HG03175 (cell line): ENCODE measurements around the gene RNASET2.
A peak's percentile ranks its signal among the peaks of the same experiment; 100 is the strongest.
"Not testable (repeated sequence)": the region's sequence is repeated elsewhere in the genome, so short reads cannot be mapped to it uniquely, and the experiment has no call there.

Experiments used
- ATAC-seq: cut with Tn5 transposase; IDR thresholded peaks from one replicate; pipeline ENCODE4 v1.9.1; 2021; ENCODE audit warnings: mild to moderate bottlenecking, moderate library complexity; ENCODE audit not compliant: unreplicated experiment

RNASET2 gene

DNA sequence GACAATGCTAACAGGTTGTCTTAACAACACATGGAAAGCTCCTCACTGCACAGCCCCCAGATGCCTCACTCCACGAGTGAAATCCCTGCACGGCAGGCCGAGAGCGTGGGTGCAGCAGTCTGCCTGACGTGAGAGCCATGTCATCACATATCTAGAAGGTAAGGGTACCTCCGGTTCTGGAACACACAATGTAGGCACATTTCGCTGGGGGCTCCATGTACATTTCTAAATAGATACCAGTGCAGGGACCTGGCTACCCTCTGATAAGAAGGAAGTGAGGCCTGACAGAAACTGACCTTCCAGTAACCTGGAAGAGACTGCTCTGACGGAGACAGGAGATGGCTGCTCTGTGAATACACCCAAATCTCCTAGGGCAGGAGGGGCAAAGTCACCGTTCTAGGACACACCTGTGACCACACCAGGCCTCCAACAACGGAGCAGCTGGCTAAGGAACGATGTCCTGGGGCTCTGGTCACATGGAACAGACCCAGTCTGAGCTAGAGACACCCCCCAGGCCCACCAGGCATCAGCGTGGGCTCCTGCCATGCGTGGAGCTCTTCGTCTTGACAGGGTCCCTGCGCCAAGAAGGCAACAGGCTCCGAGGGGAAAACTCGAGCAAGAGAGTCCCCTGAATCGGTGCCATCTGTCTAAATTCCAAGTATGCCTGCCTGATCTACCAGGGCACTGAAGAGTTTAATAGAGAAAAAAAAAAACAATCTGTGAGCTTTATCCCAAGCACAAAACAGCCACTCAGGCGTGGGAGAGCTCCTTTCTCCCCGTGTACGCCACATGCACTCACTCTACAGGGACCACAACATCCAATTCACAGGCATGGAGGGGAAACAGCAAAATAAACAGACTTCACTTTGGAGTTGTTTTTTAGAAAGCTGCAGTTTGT lies 27.5 kb downstream of the RNASET2 start:
- ATAC-seq: no peak

DNA sequence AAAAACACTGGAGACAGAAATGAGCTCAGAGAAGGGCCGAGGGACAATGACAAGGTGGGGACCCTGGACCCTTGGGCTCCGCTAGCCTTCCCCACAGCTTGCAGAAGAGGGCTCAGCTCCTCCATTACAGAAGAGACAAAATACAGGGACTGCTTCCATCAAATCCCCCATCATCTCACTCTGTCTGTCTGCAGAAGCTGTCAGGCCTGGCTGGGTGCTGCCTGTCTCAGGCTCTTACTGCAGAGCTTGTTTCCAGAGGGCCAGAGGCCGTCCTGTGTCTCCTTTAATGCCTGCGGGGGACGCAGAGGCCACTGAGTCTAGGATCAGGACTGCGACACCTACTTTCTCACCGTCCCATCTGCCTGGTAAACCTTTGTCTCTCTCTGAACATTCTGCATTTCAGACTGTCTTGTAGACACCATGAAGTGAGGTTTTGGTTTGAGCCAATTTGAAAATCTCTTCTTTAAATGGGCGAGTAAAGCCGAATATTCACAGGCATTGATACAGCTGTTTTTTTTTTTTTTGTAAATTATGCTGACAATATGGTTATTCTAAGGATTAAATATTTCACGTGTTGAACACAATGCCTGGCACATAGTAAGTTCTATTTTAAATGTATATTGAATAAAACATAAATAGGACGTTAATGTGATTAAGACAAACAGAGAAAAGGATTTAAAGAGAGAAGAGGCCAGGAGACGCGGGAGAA lies 28.3 kb downstream of the RNASET2 start:
- ATAC-seq: no peak

DNA sequence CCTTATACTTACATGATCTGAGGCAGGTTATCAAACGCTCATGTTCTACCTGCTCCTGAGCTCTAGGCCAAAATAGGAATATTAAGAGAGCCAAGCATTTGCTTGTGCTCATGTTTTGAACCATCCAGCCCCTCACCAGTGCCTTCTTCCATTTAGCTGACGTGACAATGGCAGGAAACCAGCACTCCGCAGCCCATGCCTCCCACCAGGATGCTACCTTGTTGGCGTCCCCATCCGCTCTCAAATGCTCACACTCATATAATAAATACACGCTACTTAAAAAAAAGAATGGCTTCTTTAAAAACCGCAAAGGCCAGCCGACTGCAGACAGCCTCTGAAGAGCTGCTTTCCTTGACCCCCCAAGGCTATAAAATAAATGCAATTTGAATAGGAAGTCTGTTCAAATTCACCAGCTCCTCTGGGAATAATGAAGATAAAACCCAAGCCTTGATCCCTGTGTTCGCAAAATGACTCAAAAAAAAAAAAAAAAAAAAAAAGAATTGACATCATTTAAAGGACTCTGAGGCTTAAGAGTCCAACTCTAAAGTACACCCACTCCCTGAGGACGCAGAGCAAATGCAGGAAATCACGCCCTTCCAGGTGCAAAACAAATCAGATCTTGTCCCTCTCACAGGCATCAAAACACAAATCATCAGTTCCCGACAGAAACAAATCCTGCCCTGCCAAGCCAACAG lies 29.0 kb downstream of the RNASET2 start:
- no peak for ATAC-seq

DNA sequence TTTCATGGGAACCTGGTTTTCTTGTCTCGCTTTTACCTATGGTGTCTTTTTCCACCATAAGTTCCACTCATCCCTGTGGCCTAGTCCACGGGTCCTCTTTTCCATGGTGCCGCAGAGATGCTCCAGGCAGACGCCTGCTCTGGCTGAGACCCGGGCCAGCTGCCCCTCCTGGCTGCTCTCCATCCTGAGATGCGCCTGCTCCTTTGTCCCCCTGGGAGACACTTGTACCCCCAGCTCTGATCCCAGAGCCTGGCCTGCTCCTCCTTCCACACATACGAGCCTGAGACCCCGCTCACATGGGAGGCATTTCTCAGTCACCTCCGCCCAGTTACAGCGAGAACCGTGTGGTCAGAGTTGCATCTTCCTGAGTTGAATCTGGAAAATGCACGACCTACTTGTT lies 29.6 kb downstream of the RNASET2 start:
- no peak for ATAC-seq

DNA sequence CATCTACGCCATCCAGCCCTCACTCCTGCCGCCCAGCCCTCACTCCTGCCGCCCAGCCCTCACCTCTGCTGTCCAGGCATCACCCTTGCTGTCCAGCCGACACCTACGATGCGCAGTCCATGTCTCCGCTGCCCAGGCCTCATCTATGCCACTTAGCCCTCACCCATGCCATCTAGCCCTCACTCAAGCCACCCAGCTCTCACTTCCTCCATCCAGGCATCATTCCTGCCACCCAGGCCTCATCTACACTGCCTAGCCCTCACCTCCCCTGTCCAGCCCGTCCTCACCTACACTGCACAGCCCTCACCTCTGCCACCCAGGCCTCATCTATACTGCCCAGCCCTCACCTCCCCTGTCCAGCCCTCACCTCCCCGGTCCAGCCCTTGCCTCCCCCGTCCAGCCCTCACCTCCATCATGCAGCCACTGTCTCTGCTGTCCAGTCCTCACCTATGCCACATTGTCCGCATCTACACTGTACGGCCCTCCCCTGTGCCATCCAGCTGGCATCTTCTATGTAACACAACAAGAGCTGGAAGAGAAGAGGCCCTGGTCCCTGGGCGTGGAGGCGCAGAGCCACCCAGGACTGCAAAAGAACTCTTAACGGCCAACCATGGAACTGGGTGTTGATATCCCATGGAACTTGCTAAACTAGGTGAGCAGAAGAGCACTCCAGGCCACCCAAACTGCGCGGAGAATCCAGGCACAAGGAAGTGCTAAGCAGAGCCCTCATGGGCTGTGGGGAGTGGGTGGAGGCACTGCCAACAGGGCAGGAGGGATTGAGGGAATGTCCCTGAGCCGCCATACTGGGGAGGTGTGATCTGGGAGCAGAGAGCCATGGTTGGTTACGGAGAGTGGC lies 31.0 kb downstream of the RNASET2 start:
- no peak for ATAC-seq

DNA sequence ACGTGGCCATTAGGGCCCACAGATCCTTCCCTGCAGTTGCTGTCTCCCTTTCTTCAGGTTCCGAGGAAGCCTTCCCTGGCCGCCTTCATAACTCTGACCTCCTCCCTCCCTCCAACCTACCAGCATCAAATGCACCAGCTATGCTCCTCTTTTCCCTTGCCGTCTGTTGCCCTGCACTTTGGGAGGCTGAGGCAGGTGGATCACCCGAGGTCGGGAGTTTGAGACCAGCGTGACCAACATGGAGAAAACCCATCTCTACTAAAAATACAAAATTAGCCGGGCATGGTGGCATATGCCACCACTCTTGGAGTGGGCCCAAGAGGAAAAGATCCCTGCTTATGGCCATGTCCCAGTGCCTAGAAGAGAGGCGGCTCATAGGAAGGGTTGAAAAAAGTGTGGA lies 31.8 kb downstream of the RNASET2 start:
- no peak for ATAC-seq

DNA sequence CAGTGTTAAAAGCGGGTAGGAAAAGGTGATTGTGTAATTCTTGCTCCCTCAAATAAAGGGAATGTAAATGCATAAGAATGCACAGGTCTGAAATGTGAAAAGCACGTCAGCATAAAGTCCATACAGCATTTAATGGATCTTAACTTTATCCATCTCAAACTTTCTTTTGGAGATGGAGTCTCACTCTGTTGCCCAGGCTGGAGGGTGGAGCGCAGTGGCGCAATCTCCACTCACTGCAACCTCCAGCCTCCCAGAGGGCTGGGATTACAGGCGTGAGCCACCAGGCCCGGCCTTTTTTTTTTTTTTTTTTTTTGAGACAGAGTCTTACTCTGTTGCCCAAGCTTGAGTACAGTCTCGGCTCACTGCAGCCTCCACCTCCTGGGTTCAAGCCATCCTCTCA lies 33.4 kb downstream of the RNASET2 start:
- no peak for ATAC-seq

DNA sequence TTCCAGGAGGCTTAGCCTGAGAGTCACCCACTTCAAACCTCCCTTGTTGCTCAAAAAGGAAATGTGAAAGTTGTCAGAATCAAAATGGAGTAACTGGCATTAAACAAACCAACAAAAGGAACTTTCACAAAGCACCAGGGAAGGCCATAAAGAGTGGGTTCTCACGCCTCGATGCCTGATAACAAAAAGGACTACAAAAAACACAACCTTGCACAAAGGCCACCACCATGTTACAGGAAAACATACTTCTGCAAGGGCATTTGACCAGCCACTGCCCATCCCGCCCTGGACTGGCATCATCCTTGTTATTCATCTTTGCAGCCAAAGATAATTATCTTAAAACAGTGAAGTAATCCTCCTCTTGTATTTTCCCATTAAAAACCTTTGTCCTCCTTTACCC lies 34.8 kb downstream of the RNASET2 start:
- no peak for ATAC-seq

DNA sequence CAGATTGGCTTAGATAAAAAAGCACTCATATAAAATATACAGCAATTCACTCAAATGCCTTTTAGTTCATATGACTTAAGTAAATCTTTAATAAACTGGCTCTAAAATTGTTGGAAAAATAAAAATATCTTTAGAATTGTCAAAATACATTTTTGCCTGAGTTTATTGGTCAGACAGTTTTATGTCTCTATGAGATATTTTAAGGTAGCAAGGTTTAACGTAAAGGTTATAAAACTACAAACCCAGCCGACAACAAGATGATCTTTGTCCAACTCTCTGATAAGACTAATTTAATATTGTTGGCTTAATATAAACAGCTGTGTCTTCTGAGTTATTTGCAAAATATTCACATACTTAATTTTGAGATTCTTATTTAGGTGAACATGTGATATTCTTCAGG lies 39.5 kb downstream of the RNASET2 start:
- no peak for ATAC-seq

DNA sequence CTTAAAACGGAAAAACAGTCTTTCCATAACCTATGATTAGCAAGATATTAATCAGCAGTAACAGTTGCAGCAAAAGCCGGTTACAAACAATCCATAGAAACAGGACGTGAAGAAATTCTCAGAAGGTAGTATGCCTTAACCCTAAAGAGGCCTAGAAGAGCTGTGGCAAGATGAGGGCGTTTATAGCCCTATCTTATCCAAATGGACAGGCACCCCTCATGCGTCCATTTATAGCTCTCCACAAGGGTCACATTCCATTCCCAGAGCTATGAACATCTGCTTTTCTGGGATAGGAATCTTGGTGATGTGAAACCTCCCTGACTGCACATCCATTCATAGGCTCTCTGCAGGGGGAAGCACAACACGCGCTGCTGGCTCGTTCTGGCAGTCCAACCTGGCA lies 40.9 kb downstream of the RNASET2 start:
- ATAC-seq: not testable (repeated sequence)

DNA sequence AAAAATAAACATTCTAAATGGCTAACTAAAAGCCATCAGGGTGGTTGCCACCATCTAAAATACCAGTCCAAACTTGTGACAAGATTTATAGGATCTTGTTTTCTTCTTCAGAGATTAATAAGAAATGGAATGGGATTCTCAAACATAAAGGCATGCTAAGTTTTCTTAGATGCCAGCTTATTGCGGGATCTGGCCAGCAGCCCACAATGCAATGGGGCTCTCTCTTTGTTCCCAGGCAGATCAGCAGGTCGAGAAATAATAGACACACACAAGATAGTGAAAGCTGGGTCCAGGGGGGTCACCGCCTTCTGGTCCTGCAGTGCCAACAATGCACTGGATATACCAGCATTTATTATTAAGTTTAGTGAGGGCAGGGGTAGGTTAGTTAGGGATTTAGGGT lies 41.4 kb downstream of the RNASET2 start:
- ATAC-seq: not testable (repeated sequence)

DNA sequence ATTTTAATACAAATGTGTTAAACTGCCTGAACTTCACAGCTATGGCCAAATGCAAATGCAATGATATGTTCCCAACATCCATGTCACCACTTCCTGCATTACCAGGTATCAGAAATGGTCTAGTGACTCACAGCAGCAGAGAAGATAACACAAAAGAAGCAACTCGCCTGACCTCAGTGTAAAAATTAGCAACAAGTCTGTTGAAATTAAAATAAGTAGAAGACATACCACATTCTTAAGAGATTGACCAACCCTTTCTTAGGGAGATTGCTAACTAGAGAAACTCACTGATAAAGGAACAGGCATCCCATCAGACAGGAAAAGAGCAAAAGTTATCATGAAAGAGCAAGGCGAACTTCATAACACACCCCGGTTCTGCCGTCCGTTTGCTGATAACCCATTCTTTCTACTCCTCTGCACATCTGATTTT lies 45.1 kb downstream of the RNASET2 start:
- ATAC-seq: no peak

DNA sequence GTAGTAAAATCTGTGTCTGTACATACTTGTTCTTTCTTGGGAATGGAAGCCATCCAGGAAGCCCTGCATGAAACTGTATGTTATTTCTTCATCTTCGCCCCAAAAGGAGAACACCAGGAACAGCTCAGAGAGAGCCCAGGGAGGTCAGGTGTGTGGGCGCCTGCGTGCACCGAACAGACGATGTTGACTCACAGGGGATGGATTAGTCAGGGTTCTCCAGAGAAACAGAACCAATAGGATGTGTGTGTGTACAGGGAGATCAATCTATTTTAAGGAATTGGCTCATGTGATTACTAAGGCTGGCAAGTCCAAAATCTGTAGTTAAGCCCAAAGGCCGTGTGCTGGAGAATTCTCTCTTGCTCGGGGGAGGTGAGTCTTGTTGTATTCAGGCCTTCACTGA lies 45.7 kb downstream of the RNASET2 start:
- ATAC-seq: no peak

DNA sequence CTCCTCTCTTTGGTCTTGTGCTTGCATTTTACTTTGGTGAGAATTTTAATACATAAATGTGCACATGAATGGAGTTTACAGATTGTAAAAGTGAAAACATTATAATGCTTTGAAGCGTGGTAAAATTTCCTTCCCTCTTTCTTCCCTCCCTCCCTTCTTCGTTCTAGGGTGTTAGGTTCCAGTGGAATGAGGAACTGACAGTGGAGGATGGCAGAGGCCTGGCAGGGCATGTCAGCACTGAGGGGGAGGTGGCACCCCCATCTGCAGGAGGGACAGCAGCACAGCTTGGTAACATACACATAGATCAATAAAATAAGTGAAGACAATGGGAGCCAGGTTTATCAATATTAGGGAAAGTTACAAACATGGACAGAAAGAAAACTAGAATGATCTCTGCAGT lies 47.5 kb downstream of the RNASET2 start:
- no peak for ATAC-seq

DNA sequence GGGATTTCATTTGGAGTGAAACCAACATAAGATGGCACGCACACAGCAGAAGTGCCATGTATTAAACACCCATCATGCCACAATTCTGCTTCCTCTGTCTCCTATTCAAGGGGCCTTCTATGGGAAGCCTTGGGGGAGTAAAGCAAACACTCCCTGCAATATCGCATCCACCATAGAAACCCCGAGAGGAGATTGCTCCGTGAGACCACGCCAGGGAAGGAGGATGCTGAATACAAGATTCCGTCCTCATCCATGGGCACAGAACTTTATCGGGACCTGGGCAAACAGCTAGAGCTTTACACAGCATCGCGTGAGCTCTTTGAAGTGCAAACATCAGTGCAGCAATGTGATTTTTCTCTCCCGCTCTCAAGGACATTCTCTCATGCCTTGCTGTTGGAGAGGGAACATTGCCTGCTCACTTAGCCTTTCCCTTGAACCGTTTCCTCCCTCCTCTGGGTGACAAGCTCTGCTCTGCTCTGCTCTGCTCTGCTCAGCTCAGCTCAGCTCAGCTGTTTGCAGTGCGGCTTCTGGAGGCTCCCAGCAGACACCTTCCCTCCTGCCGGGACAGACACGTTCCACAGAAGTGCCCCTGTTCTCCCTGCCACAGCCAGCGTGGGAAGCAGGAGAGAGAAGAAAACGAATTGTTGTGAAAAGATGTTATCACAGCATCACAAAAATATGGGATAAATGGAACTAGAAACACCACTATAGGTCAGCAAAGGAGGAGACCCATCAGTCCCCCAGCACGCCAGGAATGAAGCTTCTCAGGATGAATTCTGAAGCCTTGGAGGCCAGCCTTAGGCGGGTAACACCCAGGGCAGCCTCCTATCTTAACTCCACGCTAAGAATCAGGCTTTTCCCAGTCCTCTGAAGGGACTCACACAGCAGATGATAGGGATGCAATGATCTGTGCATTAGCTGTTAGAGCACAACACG lies 48.2 kb downstream of the RNASET2 start:
- ATAC-seq: peak; percentile 4

DNA sequence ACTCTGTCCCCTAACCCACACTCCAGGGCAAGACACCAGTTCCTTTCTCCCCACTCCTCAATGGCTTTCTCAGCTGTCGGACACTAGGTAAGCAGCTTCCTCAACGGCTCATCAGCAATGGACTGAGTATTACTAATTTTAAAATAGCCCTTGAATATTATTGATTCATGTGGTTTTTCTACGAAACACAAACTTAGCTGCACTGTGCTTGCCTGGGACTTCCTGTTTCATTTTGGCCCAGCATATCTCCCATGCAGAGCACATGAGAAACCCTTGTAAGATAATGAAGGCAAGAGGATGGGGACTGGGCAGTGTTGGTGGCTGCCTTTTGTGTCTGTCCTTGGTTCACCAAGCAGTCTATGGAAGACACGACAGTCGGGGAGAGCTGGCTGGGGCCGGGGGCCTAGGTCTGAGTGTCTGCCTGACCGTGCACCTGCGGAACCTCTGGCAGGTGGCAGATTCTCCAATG lies 48.9 kb downstream of the RNASET2 start:
- peak; percentile 86 for ATAC-seq

DNA sequence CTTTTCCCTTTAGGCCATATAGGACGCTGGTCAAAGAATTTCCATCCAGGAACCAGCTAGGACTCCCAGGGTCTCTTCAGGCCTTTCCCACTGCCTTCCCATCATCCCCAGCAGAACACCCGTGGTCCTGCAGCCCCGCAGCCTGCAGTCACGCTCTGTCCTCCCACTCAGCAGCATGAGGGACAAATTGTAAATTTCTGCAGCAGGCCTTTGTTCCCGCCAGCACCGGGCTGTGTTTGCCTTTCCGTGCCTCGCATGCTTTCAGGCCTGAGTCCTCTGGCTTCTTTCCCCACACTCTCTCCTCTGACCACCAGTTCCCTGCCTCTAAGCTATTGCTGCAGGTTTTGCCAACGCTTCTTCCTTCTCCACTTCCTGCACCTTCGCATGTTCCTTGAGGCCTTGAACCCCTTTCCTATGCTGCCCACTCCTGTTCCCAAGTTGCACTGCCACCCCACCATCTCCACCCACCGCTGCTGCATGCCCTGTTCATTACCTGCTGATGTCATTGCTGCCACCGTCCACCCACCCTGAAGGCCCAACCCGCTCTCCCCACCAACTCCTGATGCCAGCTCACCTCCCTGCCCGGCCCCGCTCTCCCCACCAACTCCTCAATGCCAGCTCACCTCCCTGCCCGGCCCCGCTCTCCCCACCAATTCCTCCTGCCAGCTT lies 49.8 kb downstream of the RNASET2 start:
- ATAC-seq: no peak

DNA sequence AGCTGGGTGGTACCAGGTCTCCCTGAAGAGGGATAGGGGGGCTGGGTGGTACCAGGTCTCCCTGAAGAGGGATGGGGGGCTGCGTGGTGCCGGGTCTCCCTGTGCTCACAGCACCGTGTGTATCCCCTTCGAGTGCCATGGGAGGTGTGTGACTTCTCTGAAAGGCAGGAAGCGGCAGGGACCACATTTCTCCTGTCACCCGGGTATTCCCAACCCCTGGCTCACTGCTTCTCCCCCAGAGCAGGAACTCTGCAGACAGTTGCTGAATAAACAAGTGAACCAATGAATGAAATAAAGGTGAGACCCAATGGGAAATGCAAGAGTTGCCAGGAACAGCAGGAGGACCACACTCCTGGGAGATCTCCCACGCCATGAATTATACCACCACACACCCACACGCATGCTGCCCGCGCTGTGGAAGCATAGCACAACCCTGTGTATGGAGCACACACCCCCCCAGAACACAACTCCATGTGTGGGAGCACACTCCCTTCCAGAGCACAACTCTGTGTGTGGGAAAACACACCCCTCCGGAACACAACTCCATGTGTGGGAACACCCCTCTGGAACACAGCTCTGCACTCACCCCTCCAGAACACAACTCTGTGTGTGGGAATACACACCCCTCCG lies 50.7 kb downstream of the RNASET2 start:
- no peak for ATAC-seq
